Astrocyte (in vitro differentiated cells and primary cell): ENCODE data around the gene JMJD6. TPM values are rescaled to one million over a fixed set of nuclear protein-coding genes. Genes with fewer than 3 reads are reported as not detected.
A peak's percentile ranks its signal among the peaks of the same experiment; 100 is the strongest.

Experiments
- DNase-seq: peaks from one replicate; pipeline ENCODE4 v3.0.0-alpha.2; 2010; ENCODE audit warnings: low read depth
- FAIRE-seq: peaks from 2 replicates; lab custom pipeline; 2011; peaks lifted over from hg19 to GRCh38; lab: Jason Lieb, UNC
- H2AFZ ChIP-seq: 2 replicates; pipeline ENCODE4 v1.6.0; 2012; ENCODE audit warnings: low read depth, low read length, inconsistent platforms
- H3K27ac ChIP-seq: 2 replicates; pipeline ENCODE4 v1.5.1; 2011; ENCODE audit warnings: low read depth, low read length, inconsistent platforms
- H3K27me3 ChIP-seq: 2 replicates; pipeline ENCODE4 v1.6.0; 2011; ENCODE audit warnings: low read length, inconsistent platforms; ENCODE audit not compliant: insufficient read depth
- H3K36me3 ChIP-seq: 2 replicates; pipeline ENCODE4 v1.5.1; 2011; ENCODE audit warnings: low read length, inconsistent platforms; ENCODE audit not compliant: insufficient read depth
- H3K4me1 ChIP-seq: 2 replicates; pipeline ENCODE4 v1.5.1; 2011; ENCODE audit warnings: low read length, inconsistent platforms; ENCODE audit not compliant: insufficient read depth
- H3K4me2 ChIP-seq: 2 replicates; pipeline ENCODE4 v1.6.0; 2012; ENCODE audit warnings: low read length, inconsistent platforms
- H3K4me3 ChIP-seq: 2 replicates; pipeline ENCODE4 v1.5.1; 2011; ENCODE audit warnings: low read depth, mild to moderate bottlenecking, low read length, inconsistent platforms; ENCODE audit not compliant: insufficient read depth
- H3K79me2 ChIP-seq: 2 replicates; pipeline ENCODE4 v1.6.0; 2012; ENCODE audit warnings: mild to moderate bottlenecking, low read length, inconsistent platforms; ENCODE audit not compliant: insufficient read depth
- H3K9ac ChIP-seq: 2 replicates; pipeline ENCODE4 v1.6.0; 2012; ENCODE audit warnings: mild to moderate bottlenecking, low read length, inconsistent platforms
- H3K9me3 ChIP-seq: 2 replicates; pipeline ENCODE4 v1.5.1; 2012; ENCODE audit warnings: low read depth, mild to moderate bottlenecking, low read length, inconsistent platforms; ENCODE audit not compliant: insufficient read depth
- H4K20me1 ChIP-seq: 2 replicates; pipeline ENCODE4 v1.6.0; 2012; ENCODE audit warnings: low read length, inconsistent platforms; ENCODE audit not compliant: insufficient read depth
- H3K27ac Mint-ChIP-seq: one replicate; pipeline ENCODE4 v1.8.0; 2021; ENCODE audit warnings: mild to moderate bottlenecking, mixed read lengths; ENCODE audit not compliant: unreplicated experiment
- H3K27me3 Mint-ChIP-seq: one replicate; pipeline ENCODE4 v1.8.0; 2021; ENCODE audit warnings: low read depth, mixed read lengths; ENCODE audit not compliant: unreplicated experiment
- H3K36me3 Mint-ChIP-seq: one replicate; pipeline ENCODE4 v1.8.0; 2021; ENCODE audit warnings: low read depth, mixed read lengths; ENCODE audit not compliant: unreplicated experiment
- H3K4me1 Mint-ChIP-seq: one replicate; pipeline ENCODE4 v1.8.0; 2021; ENCODE audit warnings: low read depth, mixed read lengths; ENCODE audit not compliant: unreplicated experiment
- H3K4me3 Mint-ChIP-seq: one replicate; pipeline ENCODE4 v1.8.0; 2021; ENCODE audit warnings: mild to moderate bottlenecking, moderate library complexity, mixed read lengths; ENCODE audit not compliant: unreplicated experiment
- H3K9me3 Mint-ChIP-seq: one replicate; pipeline ENCODE4 v1.8.0; 2021; ENCODE audit warnings: mild to moderate bottlenecking, mixed read lengths; ENCODE audit not compliant: unreplicated experiment
- CTCF ChIP-seq: IDR thresholded peaks from 2 replicates; pipeline ENCODE4 v1.5.1; 2011; ENCODE audit warnings: low read depth, mild to moderate bottlenecking, inconsistent platforms, low read length, moderate library complexity; ENCODE audit not compliant: insufficient read depth
- EZH2 ChIP-seq: IDR thresholded peaks from 2 replicates; pipeline ENCODE4 v1.6.1; 2012; ENCODE audit warnings: mild to moderate bottlenecking, low read length, inconsistent platforms; ENCODE audit not compliant: insufficient read depth
- total RNA-seq: library from RNA; stranded (reverse); gene quantifications from 2 replicates; pipeline ENCODE4 v1.2.1, GENCODE V29; 2021

The JMJD6 gene
- total RNA-seq, 1 donor from 2014 or later: 45.5 TPM

GRCh38 chr17:76726776-76727718 lies 641 bp upstream of the JMJD6 start, which contains the start of gene METTL23:
Gene METTL23, plus strand, starts transcription at chr17:76726839. Its CDS starts 2,872 bp downstream, at chr17:76729711.
- peak within 1 kb of the TSS; percentile 94 for H3K27ac ChIP-seq
- H2AFZ ChIP-seq: peak within 1 kb of the TSS; percentile 84
- peaks cover 62% of the 10 kb centered on the region for H4K20me1 ChIP-seq
- no peaks in the 10 kb centered on the region for H3K27me3 Mint-ChIP-seq
- H3K4me3 Mint-ChIP-seq: peak within 1 kb of the TSS; percentile 97
- H3K27me3 ChIP-seq: no peaks in the 10 kb centered on the region
- H3K4me2 ChIP-seq: peak within 1 kb of the TSS; percentile 98
- peak within 1 kb of the TSS; percentile 94 for H3K27ac Mint-ChIP-seq
- no peak for FAIRE-seq
- TF ChIP-seq CTCF: peak; percentile 26
- TF ChIP-seq EZH2: no peak
- H3K36me3 ChIP-seq: peaks cover 28% of the 10 kb centered on the region
- H3K9me3 ChIP-seq: no peaks in the 10 kb centered on the region
- peaks cover 9% of the 10 kb centered on the region for H3K36me3 Mint-ChIP-seq
- H3K79me2 ChIP-seq: peaks cover 88% of the 10 kb centered on the region
- peak within 1 kb of the TSS; percentile 92 for H3K9ac ChIP-seq
- DNase-seq: peak; percentile 52
- peaks cover 16% of the 10 kb centered on the region for H3K4me1 ChIP-seq
- H3K9me3 Mint-ChIP-seq: no peaks in the 10 kb centered on the region
- peak within 1 kb of the TSS; percentile 82 for H3K4me3 ChIP-seq
- H3K4me1 Mint-ChIP-seq: peaks cover 11% of the 10 kb centered on the region

- no peaks in the 10 kb centered on the region for H3K9me3 Mint-ChIP-seq
- H3K9me3 ChIP-seq: no peaks in the 10 kb centered on the region
- peaks cover 92% of the 10 kb centered on the region for H3K79me2 ChIP-seq
- H3K4me1 ChIP-seq: peaks cover 16% of the 10 kb centered on the region
- no peaks in the 10 kb centered on the region for H3K27me3 Mint-ChIP-seq
- H3K36me3 Mint-ChIP-seq: peaks cover 13% of the 10 kb centered on the region
- peak overlapping the region; percentile 84 for H2AFZ ChIP-seq
- FAIRE-seq: no peak
- H3K27ac ChIP-seq: peak overlapping the region; percentile 94
- DNase-seq: no peak
- peaks cover 35% of the 10 kb centered on the region for H3K36me3 ChIP-seq
- H4K20me1 ChIP-seq: peaks cover 64% of the 10 kb centered on the region
- peaks cover 11% of the 10 kb centered on the region for H3K4me1 Mint-ChIP-seq
- H3K4me3 ChIP-seq: peak overlapping the region; percentile 81
- TF ChIP-seq CTCF (no peak), EZH2 (no peak)
- H3K27ac Mint-ChIP-seq: peak overlapping the region; percentile 93
- peak overlapping the region; percentile 92 for H3K9ac ChIP-seq
- H3K27me3 ChIP-seq: no peaks in the 10 kb centered on the region
- peak overlapping the region; percentile 97 for H3K4me3 Mint-ChIP-seq
- peak overlapping the region; percentile 98 for H3K4me2 ChIP-seq
Measured at GRCh38 chr17:76725580-76726230, 701 bp downstream of the JMJD6 start.
